PC-3 (cell line): ENCODE measurements around the gene ECHS1.

Experiments used
- CTCF ChIP-seq: fragments of 300-600 bp; sonication (generic); conservative IDR thresholded peaks from 2 replicates; pipeline ENCODE4 v1.5.1; 2017; ENCODE audit warnings: antibody characterized with exemption, low read depth, mild to moderate bottlenecking, low read length
- EZH2 ChIP-seq: fragments of 300-600 bp; sonication (generic); IDR thresholded peaks from one replicate; pipeline ENCODE4 v1.6.1; 2017; ENCODE audit warnings: antibody characterized with exemption, mild to moderate bottlenecking, low read length; ENCODE audit not compliant: unreplicated experiment
- EZH2phosphoT487 ChIP-seq: fragments of 300-600 bp; sonication (generic); IDR thresholded peaks from 2 replicates; pipeline ENCODE4 v1.6.1; 2018; ENCODE audit warnings: mild to moderate bottlenecking, antibody characterized with exemption, low read length, borderline replicate concordance

GRCh38 chr10:133385214-133385613 is 12.1 kb upstream of the ECHS1 start:
- TF ChIP-seq EZH2phosphoT487, result no peak
- no peak for TF ChIP-seq CTCF
- TF ChIP-seq EZH2, result no peak
